Measurements from ENCODE around the gene LAMB4. TPM values are rescaled to one million over a fixed set of nuclear protein-coding genes. Genes with fewer than 3 reads are reported as not detected.

The LAMB4 gene
- total and polyA plus RNA-seq, 2 of the 4 experiments (the other 2 are of a cell fraction), result 0.12 to 0.18 TPM

GRCh38 chr7:108140671-108141070 lies 10.5 kb upstream of the LAMB4 start:
- no peak for ATAC-seq (ENCODE audit: low read depth)
- intact Hi-C loops (cut with micrococcal nuclease), result no loop called here

More at GRCh38 chr7:108140671-108141070, 10.5 kb upstream of the LAMB4 start:
- Histone ChIP-seq H3K9me3 (ENCODE audit: control insufficient read depth, insufficient read depth, low read length) (no peaks in the 10 kb centered on the region), H2BK5ac (ENCODE audit: low read depth, low read length, poor library complexity, severe bottlenecking) (no peak overlapping the region), H3K4me2 (ENCODE audit: low read depth, low read length) (no peak overlapping the region), H3K18ac (ENCODE audit: low read depth, low read length) (no peak overlapping the region), H3K23ac (ENCODE audit: low read depth, low read length) (no peak overlapping the region), H3K4me1 (ENCODE audit: control insufficient read depth, insufficient read depth, low read length) (peaks cover 4% of the 10 kb centered on the region; the same call in 1 of the 2 replicates), H2AK9ac (replicated peaks; ENCODE audit: low read depth, low read length, poor library complexity) (no peak overlapping the region), H2BK20ac (ENCODE audit: low read depth, low read length) (no peak overlapping the region), H3K27me3 (ENCODE audit: control insufficient read depth, insufficient read depth, low read length) (no peaks in the 10 kb centered on the region), H4K5ac (ENCODE audit: low read depth, low read length) (no peak overlapping the region), H2AK5ac (ENCODE audit: low read depth, low read length) (no peak overlapping the region), H2AFZ (replicated peaks; ENCODE audit: low read length, poor library complexity) (no peak overlapping the region), H3K27ac (ENCODE audit: insufficient read depth, low read length) (no peak overlapping the region), H3K4ac (ENCODE audit: low read depth, low read length) (no peak overlapping the region), H3K14ac (replicated peaks; ENCODE audit: low read depth, low read length) (no peak overlapping the region), H3K4me3 (ENCODE audit: insufficient read depth, low read depth, low read length) (no peak overlapping the region), H4K20me1 (ENCODE audit: insufficient read depth, low read length) (no peaks in the 10 kb centered on the region), H3K9ac (ENCODE audit: low read depth, low read length) (no peak overlapping the region), H4K8ac (ENCODE audit: low read depth in 2 of 2, low read length in 2 of 2) (no peak overlapping the region), H2BK120ac (ENCODE audit: low read depth, low read length) (no peak overlapping the region), H3K36me3 (ENCODE audit: control insufficient read depth, insufficient read depth, low read length) (no peaks in the 10 kb centered on the region; the same call in 1 of the 2 replicates), H3K9me1 (ENCODE audit: insufficient read depth, low read length) (no peaks in the 10 kb centered on the region), H2BK15ac (ENCODE audit: low read depth, low read length) (no peak overlapping the region), H3K79me1 (ENCODE audit: low read depth in 1 of 2, low read length in 2 of 2) (no peaks in the 10 kb centered on the region), H4K91ac (ENCODE audit: insufficient read depth, low read depth, low read length) (no peak overlapping the region), H3K56ac (ENCODE audit: extremely low read depth, insufficient read depth, low read length) (no peak overlapping the region)
- no peak for DNase-seq
- no peak for TF ChIP-seq CEBPB (IDR thresholded peaks at IDR 0.05; ENCODE audit: low read depth, low read length)
- TF ChIP-seq BHLHE40 (IDR thresholded peaks at IDR 0.05; ENCODE audit: low read depth, low read length), result no peak
- TF ChIP-seq CHD1 (IDR thresholded peaks at IDR 0.05; ENCODE audit: low read depth, low read length), result no peak
- no peak for TF ChIP-seq ELK1 (IDR thresholded peaks at IDR 0.05; ENCODE audit: borderline replicate concordance, low read depth, low read length)
- TF ChIP-seq USF2 (IDR thresholded peaks at IDR 0.05; ENCODE audit: low read depth, low read length), result no peak
- no peak for TF ChIP-seq MAZ (IDR thresholded peaks at IDR 0.05; ENCODE audit: borderline replicate concordance, low read depth, low read length)
- no peak for TF ChIP-seq RFX5 (IDR thresholded peaks at IDR 0.05; ENCODE audit: low read depth, low read length)
- no peak for TF ChIP-seq CTCF (conservative IDR thresholded peaks at IDR 0.05; ENCODE audit: low read depth, low read length)
- no peak for TF ChIP-seq RCOR1 (IDR thresholded peaks at IDR 0.05; ENCODE audit: insufficient replicate concordance, low read length)
- TF ChIP-seq RAD21 (IDR thresholded peaks at IDR 0.05; ENCODE audit: low read length), result no peak
- TF ChIP-seq SMC3 (IDR thresholded peaks at IDR 0.05; ENCODE audit: low read depth, low read length), result no peak
- no peak for TF ChIP-seq MAFK (IDR thresholded peaks at IDR 0.05; ENCODE audit: low read depth, low read length)
- no peak for TF ChIP-seq POLR2A (IDR thresholded peaks at IDR 0.05; ENCODE audit: low read depth, low read length)
- TF ChIP-seq FOS (IDR thresholded peaks at IDR 0.05; ENCODE audit: low read depth, low read length), result no peak
- no peak for TF ChIP-seq NFE2L2 (IDR thresholded peaks at IDR 0.05; ENCODE audit: low read depth, low read length)
- no peak for TF ChIP-seq MXI1 (IDR thresholded peaks at IDR 0.05; ENCODE audit: borderline replicate concordance, low read depth, low read length)
- in situ Hi-C loops (cut with MboI; ENCODE audit: low sequenced_read_pairs) (loop anchor here (25.0 kb wide), 1 partner anchor 403 kb away; the partner anchor contains the start of gene CBLL1), dilution Hi-C loops (cut with HindIII; ENCODE audit: low sequenced_read_pairs, unreplicated experiment) (loop anchor here (25.0 kb wide), 1 partner anchor 128 kb away; the partner anchor contains the start of gene LAMB1)
- BruUV-seq (replicated peaks), result no TSS peak
- POLR2A ChIA-PET (ENCODE audit: unreplicated experiment), result no interaction called here
- CTCF ChIA-PET, result no interaction called here
